ENCODE measurements around the gene CRYBA4.

Gene CRYBA4

GRCh38 chr22:26618455-26618854 lies 3.3 kb upstream of the CRYBA4 start:
- DNase-seq (ENCODE audit: low read depth) = no peak

GRCh38 chr22:26619510-26619909 lies 2.3 kb upstream of the CRYBA4 start:
- DNase-seq (ENCODE audit: low read depth) = no peak
- H3K4me3 ChIP-seq (ENCODE audit: low read depth, low read length) = no peak overlapping the region

More at GRCh38 chr22:26618455-26618854, 3.3 kb upstream of the CRYBA4 start:
- no peak overlapping the region for H3K4me3 ChIP-seq (ENCODE audit: low read depth, low read length)

GRCh38 chr22:26620197-26620596 lies 1.6 kb upstream of the CRYBA4 start:
- no peak overlapping the region for H3K4me3 ChIP-seq (ENCODE audit: low read depth, low read length)
- DNase-seq (ENCODE audit: low read depth) = no peak

- H3K4me3 ChIP-seq (ENCODE audit: low read depth, low read length) = no peak overlapping the region
- no peak for DNase-seq (ENCODE audit: low read depth)
These were observed 2.2 kb downstream of the CRYBA4 start for GRCh38 chr22:26623984-26624383.

GRCh38 chr22:26624803-26625202 lies 3.0 kb downstream of the CRYBA4 start:
- no peak overlapping the region for H3K4me3 ChIP-seq (ENCODE audit: low read depth, low read length)
- no peak for DNase-seq (ENCODE audit: low read depth)

GRCh38 chr22:26629988-26630761 lies 8.4 kb downstream of the CRYBA4 start:
- H3K4me3 ChIP-seq (ENCODE audit: low read depth, low read length) = no peak overlapping the region
- no peak for DNase-seq (ENCODE audit: low read depth)

- no peak overlapping the region for H3K4me3 ChIP-seq (ENCODE audit: low read depth, low read length)
- DNase-seq (ENCODE audit: low read depth) = no peak
These were observed 9.5 kb downstream of the CRYBA4 start for GRCh38 chr22:26631282-26631681.

- DNase-seq (ENCODE audit: low read depth) = no peak
- no peak overlapping the region for H3K4me3 ChIP-seq (ENCODE audit: low read depth, low read length)
These were observed 10.8 kb downstream of the CRYBA4 start for GRCh38 chr22:26632422-26633155.

- DNase-seq (ENCODE audit: low read depth) = no peak
- H3K4me3 ChIP-seq (ENCODE audit: low read depth, low read length) = no peak overlapping the region
These were observed 12.4 kb downstream of the CRYBA4 start for GRCh38 chr22:26634189-26634588.

GRCh38 chr22:26635117-26635516 lies 13.4 kb downstream of the CRYBA4 start:
- H3K4me3 ChIP-seq (ENCODE audit: low read depth, low read length) = no peak overlapping the region
- DNase-seq (ENCODE audit: low read depth) = no peak

GRCh38 chr22:26636296-26636695 lies 14.5 kb downstream of the CRYBA4 start:
- no peak for DNase-seq (ENCODE audit: low read depth)
- no peak overlapping the region for H3K4me3 ChIP-seq (ENCODE audit: low read depth, low read length)

- no peak for DNase-seq (ENCODE audit: low read depth)
These were observed 21.0 kb downstream of the CRYBA4 start for GRCh38 chr22:26642465-26643417.

GRCh38 chr22:26643418-26644100 lies 21.8 kb downstream of the CRYBA4 start:
- H3K4me3 ChIP-seq (ENCODE audit: low read depth, low read length) = no peak overlapping the region

More at GRCh38 chr22:26642465-26643417, 21.0 kb downstream of the CRYBA4 start:
- H3K4me3 ChIP-seq (ENCODE audit: low read depth, low read length) = no peak overlapping the region

GRCh38 chr22:26646158-26646557 lies 24.4 kb downstream of the CRYBA4 start:
- DNase-seq (ENCODE audit: low read depth) = no peak
- no peak overlapping the region for H3K4me3 ChIP-seq (ENCODE audit: low read depth, low read length)

More at GRCh38 chr22:26643418-26644100, 21.8 kb downstream of the CRYBA4 start:
- no peak for DNase-seq (ENCODE audit: low read depth)

GRCh38 chr22:26648011-26648497 lies 26.3 kb downstream of the CRYBA4 start:
- DNase-seq (ENCODE audit: low read depth) = no peak
- H3K4me3 ChIP-seq (ENCODE audit: low read depth, low read length) = no peak overlapping the region

- H3K4me3 ChIP-seq (ENCODE audit: low read depth, low read length) = no peak overlapping the region
These were observed 27.0 kb downstream of the CRYBA4 start for GRCh38 chr22:26648528-26649388.

GRCh38 chr22:26650722-26651421 lies 29.1 kb downstream of the CRYBA4 start:
- H3K4me3 ChIP-seq (ENCODE audit: low read depth, low read length) = no peak overlapping the region
- DNase-seq (ENCODE audit: low read depth) = no peak

More at GRCh38 chr22:26648528-26649388, 27.0 kb downstream of the CRYBA4 start:
- no peak for DNase-seq (ENCODE audit: low read depth)

All from skeletal muscle cell (primary cell).